Trophoblast cell (in vitro differentiated cells and primary cell): ENCODE measurements around the gene ENPP1.

Experiments used
- DNase-seq, 2 donors: peaks; one replicate each; pipeline ENCODE4 v3.0.0-alpha.2; 2016
- H2AFZ ChIP-seq: 2 replicates; pipeline ENCODE4 v1.6.1; 2013; ENCODE audit warnings: low read length, moderate library complexity, mild to moderate bottlenecking; ENCODE audit not compliant: insufficient read depth, poor library complexity
- H2AK5ac ChIP-seq: 2 replicates; pipeline ENCODE4 v1.6.1; 2013; ENCODE audit warnings: mild to moderate bottlenecking, low read length
- H2BK120ac ChIP-seq: 2 replicates; pipeline ENCODE4 v1.6.1; 2013; ENCODE audit warnings: low read length, mild to moderate bottlenecking, moderate library complexity; ENCODE audit not compliant: insufficient read depth, poor library complexity
- H2BK12ac ChIP-seq: 2 replicates; pipeline ENCODE4 v1.6.1; 2013; ENCODE audit warnings: mild to moderate bottlenecking, low read length, moderate library complexity
- H2BK5ac ChIP-seq: 2 replicates; pipeline ENCODE4 v1.6.1; 2013; ENCODE audit warnings: low read length, low read depth, moderate library complexity, mild to moderate bottlenecking; ENCODE audit not compliant: poor library complexity
- H3K14ac ChIP-seq: 2 replicates; pipeline ENCODE4 v1.6.1; 2013; ENCODE audit warnings: mild to moderate bottlenecking, low read length
- H3K18ac ChIP-seq: 2 replicates; pipeline ENCODE4 v1.6.1; 2013; ENCODE audit warnings: mild to moderate bottlenecking, low read length
- H3K23ac ChIP-seq: 2 replicates; pipeline ENCODE4 v1.6.1; 2013; ENCODE audit warnings: low read length
- H3K27ac ChIP-seq: 2 replicates; pipeline ENCODE4 v1.5.1; 2013; ENCODE audit warnings: low read depth, mild to moderate bottlenecking, inconsistent platforms, low read length, moderate library complexity
- H3K27me3 ChIP-seq: 2 replicates; pipeline ENCODE4 v1.6.1; 2013; ENCODE audit warnings: inconsistent platforms, mild to moderate bottlenecking, low read length, moderate library complexity; ENCODE audit not compliant: insufficient read depth
- H3K36me3 ChIP-seq, 2 experiments: 1 replicate in 1 of 2; 2 replicates in 1 of 2; pipeline ENCODE4 v1.6.1; 2013; ENCODE audit warnings: low read length in 2 of 2, mild to moderate bottlenecking in 2 of 2, moderate library complexity in 1 of 2; ENCODE audit not compliant: insufficient read depth in 2 of 2, control insufficient read depth in 1 of 2
- H3K4ac ChIP-seq: 2 replicates; pipeline ENCODE4 v1.6.1; 2013; ENCODE audit warnings: low read depth, mild to moderate bottlenecking, low read length, moderate library complexity
- H3K4me1 ChIP-seq, 2 experiments: 1 replicate in 1 of 2; 2 replicates in 1 of 2; pipeline ENCODE4 v1.6.1; 2013; ENCODE audit warnings: low read length in 2 of 2, mild to moderate bottlenecking in 2 of 2, moderate library complexity in 1 of 2; ENCODE audit not compliant: insufficient read depth in 2 of 2, control insufficient read depth in 1 of 2
- H3K4me2 ChIP-seq: 2 replicates; pipeline ENCODE4 v1.6.1; 2013; ENCODE audit warnings: inconsistent platforms, mild to moderate bottlenecking, low read length, moderate library complexity
- H3K4me3 ChIP-seq: 2 replicates; pipeline ENCODE4 v1.5.1; 2013; ENCODE audit warnings: mild to moderate bottlenecking, low read depth, low read length, inconsistent platforms
- H3K79me1 ChIP-seq: one replicate; pipeline ENCODE4 v1.6.1; 2013; ENCODE audit warnings: low read length
- H3K79me2 ChIP-seq: 2 replicates; pipeline ENCODE4 v1.6.1; 2013; ENCODE audit warnings: low read length, mild to moderate bottlenecking; ENCODE audit not compliant: control insufficient read depth, insufficient read depth, poor library complexity
- H3K9ac ChIP-seq: 2 replicates; pipeline ENCODE4 v1.6.1; 2013; ENCODE audit warnings: mild to moderate bottlenecking, low read length
- H3K9me3 ChIP-seq: 2 replicates; pipeline ENCODE4 v1.6.1; 2013; ENCODE audit warnings: low read depth, mild to moderate bottlenecking, control low read depth, inconsistent platforms, low read length; ENCODE audit not compliant: insufficient read depth
- H4K12ac ChIP-seq: 2 replicates; pipeline ENCODE4 v1.6.1; 2013; ENCODE audit warnings: low read depth, mild to moderate bottlenecking, low read length, moderate library complexity
- H4K8ac ChIP-seq: 2 replicates; pipeline ENCODE4 v1.6.1; 2013; ENCODE audit warnings: low read depth, mild to moderate bottlenecking, low read length, moderate library complexity
- H4K91ac ChIP-seq: one replicate; pipeline ENCODE4 v1.6.1; 2013; ENCODE audit warnings: low read depth, mild to moderate bottlenecking, low read length, moderate library complexity
- WGBS: extraction: QIAGEN DNeasy Blood & Tissue Kit; methylation state at CpG from one replicate; pipeline ENCODE4 v1.1.7; 2013; ENCODE audit warnings: missing lambda C conversion rate; ENCODE audit not compliant: insufficient read length, insufficient coverage; ENCODE audit errors: extremely low coverage; 5-methylcytosine and 5-hydroxymethylcytosine counted together

Gene ENPP1

GRCh38 chr6:131831886-131832285 lies 24.1 kb downstream of the ENPP1 start:
- H3K18ac ChIP-seq, result no peak overlapping the region
- H3K27ac ChIP-seq, result no peak overlapping the region
- H2BK12ac ChIP-seq, result no peak overlapping the region
- peaks cover 0 to 1% of the 10 kb centered on the region in 2 experiments for H3K36me3 ChIP-seq
- no peak overlapping the region for H3K4me2 ChIP-seq
- H3K14ac ChIP-seq, result no peak overlapping the region
- no peaks in the 10 kb centered on the region for H3K79me2 ChIP-seq
- H4K8ac ChIP-seq, result no peak overlapping the region
- no peak overlapping the region for H3K9ac ChIP-seq
- DNase-seq, result no peak
- H2BK5ac ChIP-seq, result no peak overlapping the region
- no peak overlapping the region for H4K12ac ChIP-seq
- H3K27me3 ChIP-seq, result no peaks in the 10 kb centered on the region
- WGBS, result no CpG with 5 or more reads among the region's 1 CpG
- H2AFZ ChIP-seq, result no peak overlapping the region
- peaks cover 5% of the 10 kb centered on the region for H3K79me1 ChIP-seq
- no peak overlapping the region for H2BK120ac ChIP-seq
- no peak overlapping the region for H2AK5ac ChIP-seq
- H3K4me3 ChIP-seq, result no peak overlapping the region
- no peaks in the 10 kb centered on the region for H3K9me3 ChIP-seq
- peaks cover 8 to 13% of the 10 kb centered on the region in 2 experiments for H3K4me1 ChIP-seq
- H4K91ac ChIP-seq, result no peak overlapping the region
- no peak overlapping the region for H3K4ac ChIP-seq
- H3K23ac ChIP-seq, result no peak overlapping the region

DNA sequence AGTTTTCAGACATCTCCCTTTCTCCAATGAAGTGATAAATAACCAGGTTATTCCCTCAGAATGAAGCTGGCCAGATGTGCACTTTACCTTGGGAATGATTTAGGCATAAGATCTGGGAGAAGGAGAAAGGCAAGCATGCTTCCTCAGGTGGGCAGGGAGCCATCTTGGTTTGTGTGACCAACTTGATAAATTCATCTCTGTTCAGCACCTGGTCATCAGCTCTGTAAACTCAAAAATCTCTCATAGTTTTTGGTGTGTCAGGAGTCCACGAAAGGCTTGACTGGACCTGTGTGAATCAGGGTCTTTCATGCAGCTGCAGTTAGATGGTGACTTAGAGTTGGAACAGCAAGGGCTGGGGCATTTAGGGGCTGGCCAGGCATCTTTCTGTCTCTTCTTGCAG lies 24.5 kb downstream of the ENPP1 start:
- Histone ChIP-seq H3K27ac (no peak overlapping the region), H2AK5ac (no peak overlapping the region), H3K36me3 (no peaks in the 10 kb centered on the region), H3K4me3 (no peak overlapping the region), H4K8ac (no peak overlapping the region), H2BK12ac (no peak overlapping the region), H3K23ac (no peak overlapping the region), H3K9ac (no peak overlapping the region), H3K14ac (no peak overlapping the region), H2BK5ac (no peak overlapping the region), H3K9me3 (no peaks in the 10 kb centered on the region), H2BK120ac (no peak overlapping the region), H2AFZ (no peak overlapping the region), H3K27me3 (no peaks in the 10 kb centered on the region), H3K18ac (no peak overlapping the region), H4K91ac (no peak overlapping the region), H4K12ac (no peak overlapping the region), H3K4me1 (peaks cover 8 to 13% of the 10 kb centered on the region in 2 experiments), H3K4ac (no peak overlapping the region), H3K4me2 (no peak overlapping the region), H3K79me1 (peaks cover 5% of the 10 kb centered on the region), H3K79me2 (no peaks in the 10 kb centered on the region)
- no peak for DNase-seq
- no CpG with 5 or more reads among the region's 1 CpG for WGBS

- no peak for DNase-seq
- Histone ChIP-seq H3K4ac (no peak overlapping the region), H2BK5ac (no peak overlapping the region), H3K18ac (no peak overlapping the region), H2AFZ (no peak overlapping the region), H4K8ac (no peak overlapping the region), H2BK120ac (no peak overlapping the region), H2AK5ac (no peak overlapping the region), H4K12ac (no peak overlapping the region), H2BK12ac (no peak overlapping the region), H3K9me3 (no peaks in the 10 kb centered on the region), H3K36me3 (no peaks in the 10 kb centered on the region), H3K27ac (no peak overlapping the region), H3K23ac (no peak overlapping the region), H3K4me1 (no peaks in the 10 kb centered on the region), H3K79me1 (no peaks in the 10 kb centered on the region), H3K27me3 (no peaks in the 10 kb centered on the region), H3K4me3 (no peak overlapping the region), H4K91ac (no peak overlapping the region), H3K9ac (no peak overlapping the region), H3K14ac (no peak overlapping the region), H3K4me2 (no peak overlapping the region), H3K79me2 (no peaks in the 10 kb centered on the region)
- no CpG with 5 or more reads among the region's 1 CpG for WGBS
These were observed 30.2 kb downstream of the ENPP1 start for GRCh38 chr6:131838051-131838450.

- Histone ChIP-seq H3K9me3 (no peaks in the 10 kb centered on the region), H4K91ac (no peak overlapping the region), H3K36me3 (no peaks in the 10 kb centered on the region), H3K9ac (no peak overlapping the region), H3K4me2 (no peak overlapping the region), H3K79me2 (no peaks in the 10 kb centered on the region), H3K14ac (no peak overlapping the region), H3K18ac (no peak overlapping the region), H2BK12ac (no peak overlapping the region), H3K79me1 (no peaks in the 10 kb centered on the region), H3K4ac (no peak overlapping the region), H2AK5ac (no peak overlapping the region), H3K23ac (no peak overlapping the region), H2BK5ac (no peak overlapping the region), H2AFZ (no peak overlapping the region), H3K27ac (no peak overlapping the region), H2BK120ac (no peak overlapping the region), H3K27me3 (no peaks in the 10 kb centered on the region), H3K4me3 (no peak overlapping the region), H4K8ac (no peak overlapping the region), H4K12ac (no peak overlapping the region), H3K4me1 (no peaks in the 10 kb centered on the region)
- DNase-seq, result no peak
These were observed 31.6 kb downstream of the ENPP1 start for GRCh38 chr6:131839388-131839787.
